AG08396 (cell line): ENCODE data around the gene GMDS.

Experiments
- DNase-seq: peaks from one replicate; pipeline ENCODE4 v3.0.0; 2012; ENCODE audit warnings: low spot score, mixed read lengths

GMDS gene

DNA sequence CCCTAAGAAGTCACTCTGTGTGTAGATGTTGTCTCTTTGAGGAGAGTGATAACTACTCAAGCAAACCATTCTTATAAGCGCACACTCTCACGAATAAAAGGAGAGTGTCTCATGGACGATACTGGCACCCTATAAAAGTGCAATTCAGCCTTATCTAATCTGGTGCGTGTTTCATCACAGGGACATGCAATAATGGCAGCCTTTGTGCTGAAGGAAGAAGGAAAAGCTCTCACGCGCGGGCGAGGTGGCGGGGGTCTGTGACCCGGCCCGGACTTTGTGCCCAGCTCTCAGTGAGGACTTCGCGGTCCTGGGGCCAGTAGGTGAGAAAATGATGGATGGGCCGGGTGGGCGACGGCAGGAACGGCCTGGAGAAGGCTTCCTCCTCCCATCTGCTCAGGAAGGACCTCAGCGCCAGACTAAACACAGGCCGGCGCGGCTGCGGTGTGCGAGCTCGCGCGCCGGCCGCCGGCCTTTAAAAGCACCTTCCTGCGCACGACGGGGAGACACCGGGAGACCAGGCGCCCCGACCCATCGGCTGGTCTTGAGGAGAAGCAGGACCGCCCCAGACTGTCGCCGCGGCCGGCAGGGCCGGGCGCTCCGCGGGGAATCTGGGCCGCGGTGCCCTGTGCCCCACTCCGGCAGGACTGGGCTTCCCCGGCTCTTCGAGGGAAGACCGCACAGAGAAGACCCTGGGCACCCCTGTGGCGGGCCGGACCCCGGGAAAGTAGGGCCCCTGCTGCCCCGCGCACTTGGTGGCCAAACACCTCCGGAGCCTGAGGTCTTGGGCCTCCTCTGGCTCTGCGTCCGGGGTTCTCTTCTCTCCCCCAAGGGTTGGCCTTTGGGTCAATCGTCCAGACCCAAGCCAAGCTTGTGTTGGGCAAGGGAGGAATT, 644.0 kb downstream of the GMDS start:
- no peak for DNase-seq

DNA sequence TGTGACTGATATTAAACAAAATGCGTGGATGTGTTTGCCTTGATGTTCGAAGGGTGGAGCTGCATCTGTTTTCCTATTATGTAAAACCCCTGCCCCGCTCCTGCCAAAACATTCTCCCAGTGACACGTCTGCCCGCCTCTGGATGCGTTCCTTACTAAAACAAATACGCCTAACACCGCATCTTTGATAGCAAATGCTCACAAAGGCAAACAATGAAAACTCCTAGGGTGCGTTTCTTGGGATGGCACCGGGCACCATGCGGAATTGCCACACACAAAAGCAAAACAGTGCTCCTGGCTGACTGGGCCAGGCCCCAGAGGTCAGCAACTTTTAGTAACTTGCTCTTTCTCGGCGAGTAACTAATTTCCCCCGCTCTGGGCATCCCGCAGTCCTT, 644.6 kb downstream of the GMDS start:
- DNase-seq, result no peak

DNA sequence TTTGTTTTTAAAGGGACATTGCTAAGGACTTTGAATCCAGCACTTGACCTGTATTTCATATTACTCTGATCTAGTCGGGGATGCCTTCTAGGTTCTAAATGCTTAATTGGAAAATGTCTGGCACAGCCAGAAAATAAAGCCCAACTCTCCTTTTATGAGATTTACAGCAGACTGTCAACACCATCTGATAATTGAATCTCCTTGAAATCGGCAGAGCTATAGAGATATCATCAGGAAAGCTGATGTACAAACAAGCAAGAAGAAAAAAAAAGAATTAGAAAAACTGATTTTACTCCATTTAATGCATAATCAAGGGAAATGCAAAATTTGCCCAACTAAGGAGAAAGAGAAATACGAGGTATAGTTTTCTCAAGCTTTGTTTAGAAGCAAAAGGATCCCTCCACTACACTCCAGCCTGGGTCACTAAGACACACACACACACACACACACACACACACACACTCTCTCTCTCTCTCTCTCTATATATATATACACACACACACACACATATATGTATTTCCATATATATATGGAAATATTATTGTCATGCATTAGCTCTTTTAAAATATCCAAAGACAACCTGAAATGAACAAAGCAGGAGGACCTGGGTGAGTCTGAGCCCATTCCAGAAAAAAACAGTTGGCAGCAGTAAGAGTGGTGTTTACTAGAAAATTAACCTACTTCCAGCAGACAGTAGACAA, 645.2 kb downstream of the GMDS start:
- no peak for DNase-seq

- DNase-seq, result no peak
These were observed 645.9 kb downstream of the GMDS start for GRCh38 chr6:1599469-1599868.

DNA sequence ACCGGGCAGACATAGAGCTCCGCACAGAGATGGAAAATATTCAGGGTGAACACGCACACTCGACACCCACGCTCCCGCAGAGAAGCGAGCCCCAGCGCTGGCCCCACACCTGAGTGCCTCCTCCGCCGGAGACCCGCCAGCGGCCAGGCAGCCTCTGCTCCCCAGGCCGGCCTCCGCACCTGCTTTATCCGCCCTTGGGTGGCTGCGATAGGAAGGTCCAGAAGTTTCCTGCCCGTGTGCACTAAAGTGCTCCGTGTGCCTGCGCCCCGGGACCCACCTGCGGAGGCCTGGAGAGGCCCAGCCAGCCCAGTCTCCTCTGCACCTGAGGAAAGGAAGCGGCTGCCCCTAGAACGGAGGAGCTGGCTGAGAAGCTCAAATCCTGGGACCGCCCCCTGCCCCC, 646.5 kb downstream of the GMDS start:
- no peak for DNase-seq

- DNase-seq, result no peak
These were observed 647.0 kb downstream of the GMDS start for GRCh38 chr6:1598433-1598832.

DNA sequence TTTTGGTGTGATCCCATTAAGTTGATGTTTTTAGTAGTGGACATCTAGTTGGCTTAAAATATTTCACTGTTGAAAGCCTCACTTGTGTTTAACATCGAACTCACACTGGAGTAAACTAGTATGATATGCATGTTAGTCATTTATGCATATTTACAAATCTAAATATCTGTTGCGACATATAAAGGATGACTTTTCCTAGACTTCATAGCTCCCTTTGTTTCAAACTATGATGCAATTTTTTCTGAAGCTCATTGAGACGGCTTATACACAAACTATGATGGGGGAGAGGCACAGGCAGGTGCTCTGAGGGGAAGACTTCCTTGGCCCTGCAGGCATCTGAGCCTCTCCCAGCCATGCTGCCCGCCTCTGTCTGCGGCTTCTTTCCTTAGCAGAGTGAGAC, 647.5 kb downstream of the GMDS start:
- no peak for DNase-seq

DNA sequence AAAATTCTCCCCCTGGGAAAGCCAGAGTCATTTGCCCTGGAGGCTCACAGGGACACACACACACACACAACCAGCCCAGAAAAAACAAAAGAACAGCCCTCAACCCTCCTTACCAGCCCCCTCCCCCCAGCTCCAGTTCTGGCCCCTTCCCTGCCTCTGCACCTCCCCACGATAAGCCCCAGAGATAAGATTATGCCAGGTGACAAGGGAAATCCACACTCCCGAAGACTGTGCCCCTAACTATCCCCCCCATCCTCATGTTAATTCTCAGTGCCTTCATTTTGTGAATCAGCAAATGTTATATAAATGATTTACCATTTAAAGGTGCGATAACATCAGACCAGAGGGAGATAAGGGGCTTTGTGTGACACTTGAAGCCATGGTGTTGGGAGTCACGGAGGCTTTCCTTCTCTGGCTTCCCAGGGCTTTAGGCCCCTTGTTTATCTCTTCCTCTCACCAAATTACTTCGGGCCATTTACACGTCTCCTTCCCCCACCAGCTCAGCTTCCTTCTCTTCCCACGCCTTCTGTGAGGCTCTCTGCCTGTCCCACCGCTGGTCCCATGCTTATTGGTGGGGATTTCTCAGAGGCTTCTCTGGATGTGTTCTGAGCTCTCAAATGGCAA, 648.2 kb downstream of the GMDS start:
- DNase-seq, result no peak

DNA sequence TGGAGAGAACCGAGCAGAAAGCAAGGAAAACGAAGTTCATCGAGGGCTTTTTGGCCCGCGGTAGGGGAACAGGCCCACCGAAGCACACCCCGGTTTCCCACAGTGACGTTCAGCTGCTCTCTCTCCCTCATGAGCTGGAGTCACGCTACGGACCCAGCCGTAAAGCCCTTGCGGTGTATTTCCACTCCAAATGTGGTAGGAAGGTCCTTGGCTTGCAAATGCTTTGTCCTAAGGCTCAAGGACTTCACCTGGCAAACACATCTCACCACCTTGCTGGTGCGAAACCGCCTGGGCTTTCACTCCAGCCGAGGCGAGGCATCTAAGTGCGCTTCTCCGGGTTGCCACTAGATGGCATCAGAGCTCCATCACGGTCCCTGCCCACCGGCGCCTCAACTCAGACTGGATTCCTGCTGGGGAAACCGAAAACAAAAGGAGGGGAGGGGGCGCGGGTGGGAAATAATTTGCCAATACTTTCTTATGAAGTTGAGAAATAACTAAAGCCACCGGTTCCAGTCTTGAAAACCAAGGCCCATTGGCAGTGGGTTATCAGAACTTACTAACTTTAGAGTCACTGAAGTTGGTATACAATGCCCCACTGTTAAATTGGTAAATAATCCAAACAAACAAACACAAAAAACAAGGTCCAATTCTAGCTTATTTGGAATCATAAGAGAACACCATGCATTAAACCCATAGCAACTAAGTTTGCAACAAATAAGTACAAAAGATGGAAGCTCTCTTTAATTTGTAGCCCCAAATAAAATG, 649.1 kb downstream of the GMDS start:
- DNase-seq, result peak; percentile 86

DNA sequence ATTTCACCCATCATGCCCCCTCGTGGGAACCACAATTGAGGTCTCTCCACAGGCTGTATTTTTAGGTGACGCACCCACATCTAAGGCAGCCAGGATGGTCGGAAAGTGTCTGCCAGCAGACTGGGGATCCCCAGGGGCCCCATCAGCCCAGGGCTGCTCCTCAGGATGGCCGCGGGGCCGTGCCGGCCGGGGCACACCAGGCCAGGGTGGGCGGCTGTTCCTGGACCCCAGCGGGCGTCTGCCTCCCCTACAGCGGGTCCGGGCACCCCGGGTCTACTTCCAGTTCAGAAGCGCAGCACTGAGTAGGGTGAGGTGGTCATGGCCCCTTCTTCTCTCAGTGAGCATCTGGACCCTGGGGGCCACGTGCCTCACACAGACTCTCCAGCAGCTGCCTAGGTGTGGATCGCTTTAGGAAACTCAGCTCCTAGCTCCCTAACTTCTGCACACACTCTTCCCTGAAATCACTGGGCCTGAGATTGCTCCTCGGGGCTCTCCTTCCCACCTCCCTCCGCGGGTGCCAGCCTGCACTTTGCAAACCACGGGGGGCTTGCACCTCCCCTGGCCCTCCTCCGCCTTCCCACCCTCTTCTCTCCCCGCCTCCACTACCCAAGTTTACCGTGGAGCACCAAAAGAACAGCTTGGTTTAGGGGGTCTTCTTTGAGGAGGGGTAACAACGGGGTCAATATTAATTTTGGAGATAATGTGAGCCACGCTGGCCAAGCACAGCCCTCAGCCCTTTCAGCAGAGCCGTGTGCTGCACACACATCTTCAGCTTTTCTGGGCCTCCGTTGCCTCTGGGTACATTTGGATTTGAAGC, 649.9 kb downstream of the GMDS start:
- no peak for DNase-seq

GRCh38 chr6:1594445-1595200, 650.8 kb downstream of the GMDS start:
- DNase-seq, result no peak

GRCh38 chr6:1593958-1594314, 651.5 kb downstream of the GMDS start:
- no peak for DNase-seq

GRCh38 chr6:1593286-1593957, 652.0 kb downstream of the GMDS start:
- DNase-seq, result no peak

- DNase-seq, result no peak
These were observed 652.6 kb downstream of the GMDS start for GRCh38 chr6:1592852-1593251.

GRCh38 chr6:1591926-1592325, 653.5 kb downstream of the GMDS start:
- no peak for DNase-seq

DNA sequence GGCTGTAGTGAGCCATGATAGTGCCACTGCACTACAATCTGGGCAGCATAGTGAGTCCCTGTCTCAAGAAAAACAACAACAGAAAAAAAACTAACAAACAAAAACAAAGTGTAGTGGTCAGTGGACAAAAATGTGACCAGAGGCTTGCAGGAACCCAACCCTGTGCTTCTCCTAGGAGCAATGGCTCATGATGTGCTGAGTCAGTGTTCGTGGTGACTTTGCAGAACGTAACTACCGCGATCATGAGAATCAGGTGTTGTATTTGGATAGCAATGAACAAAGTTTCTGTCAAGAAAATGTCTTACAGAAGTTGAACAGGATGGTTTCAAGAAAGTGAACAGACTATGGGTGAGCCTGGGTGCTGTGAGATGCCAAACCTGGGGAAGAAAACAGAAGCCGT, 654.2 kb downstream of the GMDS start:
- DNase-seq, result no peak

DNA sequence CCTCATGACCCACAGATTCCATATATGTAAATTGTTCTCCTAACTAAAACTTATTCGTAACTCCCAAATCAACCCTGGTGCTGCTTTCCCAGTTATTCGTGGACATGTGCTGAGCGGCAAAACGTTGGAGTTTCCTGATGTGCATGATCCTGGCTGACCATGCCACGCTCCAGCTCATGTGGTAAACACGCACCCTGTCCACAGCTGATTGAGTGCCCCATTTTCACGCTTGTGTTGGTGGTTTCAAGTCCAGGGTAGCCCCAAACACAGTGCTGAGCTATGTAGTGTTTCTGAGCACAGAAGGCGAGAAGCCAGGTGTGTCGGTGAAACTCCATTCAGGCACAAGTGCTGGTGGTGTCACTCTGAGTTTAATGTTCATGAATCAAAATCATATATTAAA, 654.8 kb downstream of the GMDS start:
- no peak for DNase-seq

- no peak for DNase-seq
These were observed 656.2 kb downstream of the GMDS start for GRCh38 chr6:1589208-1589607.

GRCh38 chr6:1587977-1588376, 657.4 kb downstream of the GMDS start:
- DNase-seq, result no peak

DNA sequence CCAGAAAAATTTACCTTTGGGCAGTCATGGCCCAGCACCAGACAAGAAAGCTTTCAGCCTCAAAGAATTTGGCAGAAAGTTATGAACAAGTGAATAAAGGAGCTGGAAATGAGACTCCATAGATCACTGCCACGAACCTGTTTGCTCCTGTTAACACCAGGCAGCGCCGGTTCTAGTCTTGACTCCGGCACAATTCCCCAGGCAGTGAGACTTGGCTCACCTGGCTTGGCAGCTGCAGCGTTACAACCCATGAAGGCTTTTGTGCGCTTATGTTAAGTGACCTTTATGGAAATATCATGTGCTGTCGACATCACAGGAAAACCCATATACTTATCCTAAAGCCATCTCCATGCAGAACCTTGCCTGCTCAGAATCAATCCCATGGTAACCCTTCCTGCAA, 657.9 kb downstream of the GMDS start:
- DNase-seq, result no peak
